Vagina (tissue), 2 donors: ENCODE results near the gene ITM2C.

ENCODE experiments used
- CTCF ChIP-seq, 3 experiments: fragments of 450-650 bp in 2 of 3; fragments of 200-600 bp in 1 of 3; sonication (generic) in 1 of 3; IDR thresholded peaks; one replicate each; pipeline ENCODE4 v1.5.1; 2017 to 2019; ENCODE audit warnings: antibody characterized with exemption in 3 of 3, mild to moderate bottlenecking in 2 of 3, moderate library complexity in 2 of 3
- POLR2A ChIP-seq, 2 donors: fragments of 450-650 bp; IDR thresholded peaks; one replicate each; pipeline ENCODE4 v1.6.1; 2017; ENCODE audit warnings: antibody characterized with exemption in 2 of 2, mild to moderate bottlenecking in 2 of 2, moderate library complexity in 2 of 2
- POLR2AphosphoS5 ChIP-seq, 2 donors: sonication (generic); formaldehyde crosslinking; IDR thresholded peaks; one replicate each; pipeline ENCODE4 v1.9.0; 2017; ENCODE audit warnings: antibody characterized with exemption in 2 of 2, mild to moderate bottlenecking in 2 of 2, low read depth in 1 of 2; ENCODE audit not compliant: insufficient read depth in 1 of 2

GRCh38 chr2:230881840-230882239, 17.1 kb downstream of the ITM2C start:
- TF ChIP-seq CTCF (IDR thresholded peaks at IDR 0.05) (no peak), POLR2A (IDR thresholded peaks at IDR 0.05) (no peak), POLR2AphosphoS5 (IDR thresholded peaks at IDR 0.05; ENCODE audit: insufficient read depth in 1 of 2, low read depth in 1 of 2) (no peak)
